ENCODE measurements around the gene TBC1D14.

TBC1D14 gene

GRCh38 chr4:7032596-7032995 lies 123.0 kb downstream of the TBC1D14 start:
- Histone ChIP-seq H3K4me1 (ENCODE audit: insufficient read depth, insufficient read length) (peaks cover 14% of the 10 kb centered on the region), H3K36me3 (ENCODE audit: insufficient read depth, insufficient read length, low read length) (peaks cover 50% of the 10 kb centered on the region), H3K9ac (ENCODE audit: insufficient read length, low read depth) (peak overlapping the region; percentile 5), H3K9me3 (ENCODE audit: insufficient read depth, low read length) (no peaks in the 10 kb centered on the region), H3K27me3 (ENCODE audit: insufficient read depth, insufficient read length) (no peaks in the 10 kb centered on the region), H3K4me3 (ENCODE audit: insufficient read length, low read depth) (no peak overlapping the region)
- DNase-seq (ENCODE audit: low read depth, low spot score): no peak
- TF ChIP-seq ZNF274 (IDR thresholded peaks at IDR 0.05; ENCODE audit: low read depth, low read length) (no peak), YY1 (IDR thresholded peaks at IDR 0.05; ENCODE audit: insufficient read depth, insufficient read length) (no peak), SUZ12 (IDR thresholded peaks at IDR 0.05; ENCODE audit: extremely low read depth, insufficient read depth, insufficient read length) (no peak)

- Histone ChIP-seq H3K36me3 (ENCODE audit: insufficient read depth, insufficient read length, low read length) (peaks cover 35% of the 10 kb centered on the region), H3K9ac (ENCODE audit: insufficient read length, low read depth) (no peak overlapping the region), H3K27me3 (ENCODE audit: insufficient read depth, insufficient read length) (no peaks in the 10 kb centered on the region), H3K9me3 (ENCODE audit: insufficient read depth, low read length) (no peaks in the 10 kb centered on the region), H3K4me3 (ENCODE audit: insufficient read length, low read depth) (no peak overlapping the region), H3K4me1 (ENCODE audit: insufficient read depth, insufficient read length) (peaks cover 14% of the 10 kb centered on the region)
- TF ChIP-seq SUZ12 (IDR thresholded peaks at IDR 0.05; ENCODE audit: extremely low read depth, insufficient read depth, insufficient read length) (no peak), ZNF274 (IDR thresholded peaks at IDR 0.05; ENCODE audit: low read depth, low read length) (no peak), YY1 (IDR thresholded peaks at IDR 0.05; ENCODE audit: insufficient read depth, insufficient read length) (no peak)
- DNase-seq (ENCODE audit: low read depth, low spot score): no peak
These were observed 124.8 kb downstream of the TBC1D14 start for GRCh38 chr4:7034262-7035081.

- Histone ChIP-seq H3K4me1 (ENCODE audit: insufficient read depth, insufficient read length) (peaks cover 19% of the 10 kb centered on the region), H3K27me3 (ENCODE audit: insufficient read depth, insufficient read length) (peaks cover 19% of the 10 kb centered on the region), H3K9me3 (ENCODE audit: insufficient read depth, low read length) (no peaks in the 10 kb centered on the region), H3K36me3 (ENCODE audit: insufficient read depth, insufficient read length, low read length) (peaks cover 6% of the 10 kb centered on the region), H3K9ac (ENCODE audit: insufficient read length, low read depth) (no peak overlapping the region), H3K4me3 (ENCODE audit: insufficient read length, low read depth) (no peak overlapping the region)
- no peak for TF ChIP-seq YY1 (IDR thresholded peaks at IDR 0.05; ENCODE audit: insufficient read depth, insufficient read length)
- no peak for TF ChIP-seq ZNF274 (IDR thresholded peaks at IDR 0.05; ENCODE audit: low read depth, low read length)
- no peak for TF ChIP-seq SUZ12 (IDR thresholded peaks at IDR 0.05; ENCODE audit: extremely low read depth, insufficient read depth, insufficient read length)
- no peak for DNase-seq (ENCODE audit: low read depth, low spot score)
These were observed 127.8 kb downstream of the TBC1D14 start for GRCh38 chr4:7037425-7037824.

GRCh38 chr4:7040765-7041164 lies 131.1 kb downstream of the TBC1D14 start:
- Histone ChIP-seq H3K9me3 (ENCODE audit: insufficient read depth, low read length) (no peaks in the 10 kb centered on the region), H3K36me3 (ENCODE audit: insufficient read depth, insufficient read length, low read length) (peaks cover under 1% of the 10 kb centered on the region), H3K4me3 (ENCODE audit: insufficient read length, low read depth) (no peak overlapping the region), H3K4me1 (ENCODE audit: insufficient read depth, insufficient read length) (peaks cover 14% of the 10 kb centered on the region), H3K9ac (ENCODE audit: insufficient read length, low read depth) (no peak overlapping the region), H3K27me3 (ENCODE audit: insufficient read depth, insufficient read length) (peaks cover 37% of the 10 kb centered on the region)
- DNase-seq (ENCODE audit: low read depth, low spot score): no peak
- no peak for TF ChIP-seq SUZ12 (IDR thresholded peaks at IDR 0.05; ENCODE audit: extremely low read depth, insufficient read depth, insufficient read length)
- TF ChIP-seq YY1 (IDR thresholded peaks at IDR 0.05; ENCODE audit: insufficient read depth, insufficient read length): no peak
- no peak for TF ChIP-seq ZNF274 (IDR thresholded peaks at IDR 0.05; ENCODE audit: low read depth, low read length)

- TF ChIP-seq ZNF274 (IDR thresholded peaks at IDR 0.05; ENCODE audit: low read depth, low read length): no peak
- TF ChIP-seq SUZ12 (IDR thresholded peaks at IDR 0.05; ENCODE audit: extremely low read depth, insufficient read depth, insufficient read length): no peak
- no peak for TF ChIP-seq YY1 (IDR thresholded peaks at IDR 0.05; ENCODE audit: insufficient read depth, insufficient read length)
- DNase-seq (ENCODE audit: low read depth, low spot score): no peak
- peaks cover 3% of the 10 kb centered on the region for H3K36me3 ChIP-seq (ENCODE audit: insufficient read depth, insufficient read length, low read length)
- H3K4me1 ChIP-seq (ENCODE audit: insufficient read depth, insufficient read length): peaks cover 14% of the 10 kb centered on the region
- no peak overlapping the region for H3K9ac ChIP-seq (ENCODE audit: insufficient read length, low read depth)
- H3K9me3 ChIP-seq (ENCODE audit: insufficient read depth, low read length): no peaks in the 10 kb centered on the region
- no peak overlapping the region for H3K4me3 ChIP-seq (ENCODE audit: insufficient read length, low read depth)
- H3K27me3 ChIP-seq (ENCODE audit: insufficient read depth, insufficient read length): peaks cover 37% of the 10 kb centered on the region
These were observed 131.6 kb downstream of the TBC1D14 start for GRCh38 chr4:7041246-7041645.

- Histone ChIP-seq H3K9me3 (ENCODE audit: insufficient read depth, low read length) (no peaks in the 10 kb centered on the region), H3K9ac (ENCODE audit: insufficient read length, low read depth) (peak overlapping the region; percentile 84), H3K4me3 (ENCODE audit: insufficient read length, low read depth) (peak overlapping the region; percentile 64), H3K36me3 (ENCODE audit: insufficient read depth, insufficient read length, low read length) (peaks cover 7% of the 10 kb centered on the region), H3K4me1 (ENCODE audit: insufficient read depth, insufficient read length) (peaks cover 14% of the 10 kb centered on the region), H3K27me3 (ENCODE audit: insufficient read depth, insufficient read length) (peaks cover 37% of the 10 kb centered on the region)
- TF ChIP-seq SUZ12 (IDR thresholded peaks at IDR 0.05; ENCODE audit: extremely low read depth, insufficient read depth, insufficient read length) (peak; percentile 76), YY1 (IDR thresholded peaks at IDR 0.05; ENCODE audit: insufficient read depth, insufficient read length) (no peak), ZNF274 (IDR thresholded peaks at IDR 0.05; ENCODE audit: low read depth, low read length) (no peak)
- DNase-seq (ENCODE audit: low read depth, low spot score): no peak
These were observed 132.3 kb downstream of the TBC1D14 start for GRCh38 chr4:7041801-7042502.
